Measurements from ENCODE around the gene GIPC2. TPM values are rescaled to one million over a fixed set of nuclear protein-coding genes. Genes with fewer than 3 reads are reported as not detected.

The GIPC2 gene
- total and polyA plus RNA-seq, 9 of the 15 experiments (the other 6 are each of a cell fraction or from before 2014, with no cell fraction given), result 0.01 to 0.05 (median 0.04) TPM; not detected in 3

DNA sequence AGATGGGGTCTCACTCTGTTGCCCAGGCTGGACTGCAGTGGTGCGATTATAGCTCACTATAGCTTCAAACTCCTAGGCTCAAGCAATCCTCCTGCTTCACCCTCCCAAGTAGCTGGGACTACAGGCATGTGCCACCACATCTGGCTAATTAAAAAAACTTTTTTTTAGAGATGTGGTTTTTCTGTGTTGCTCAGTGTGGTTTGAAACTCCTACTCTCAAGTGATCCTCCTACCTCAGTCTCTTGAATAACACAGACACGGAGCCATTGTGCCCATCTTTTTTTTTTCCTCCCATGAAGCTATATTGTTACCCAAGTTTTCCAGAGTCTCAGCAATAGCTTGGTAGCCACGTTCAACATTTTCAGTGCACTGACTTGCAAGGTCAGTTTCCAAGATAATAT is 2.7 kb downstream of the GIPC2 start:
- Histone ChIP-seq H3K27me3 (ENCODE audit: control insufficient read depth in 2 of 2, insufficient read depth in 2 of 2, low read length in 2 of 2) (no peaks in the 10 kb centered on the region), H3K79me2 (ENCODE audit: control insufficient read depth, insufficient read depth, low read length) (no peaks in the 10 kb centered on the region), H3K4me1 (replicated peaks in 1 of 2; ENCODE audit: control insufficient read depth in 2 of 2, insufficient read depth in 2 of 2, low read length in 2 of 2) (peaks cover 0 to 14% of the 10 kb centered on the region in 2 experiments; a peak in 3 of 5 replicates), H3K4me3 (no peak overlapping the region), H3K9me1 (ENCODE audit: control insufficient read depth, insufficient read depth, low read length) (no peaks in the 10 kb centered on the region), H3K36me3 (ENCODE audit: control insufficient read depth, insufficient read depth, low read length) (no peaks in the 10 kb centered on the region), H3K9ac (ENCODE audit: insufficient read depth in 1 of 2, low read depth in 2 of 2, low read length in 2 of 2) (no peak overlapping the region), H4K20me1 (replicated peaks; ENCODE audit: control insufficient read depth, insufficient read depth, low read length) (no peaks in the 10 kb centered on the region), H3K4me2 (ENCODE audit: insufficient read depth, low read length) (no peak overlapping the region), H3K27ac (ENCODE audit: extremely low read depth, low read depth, low read length) (no peak overlapping the region), H2AFZ (ENCODE audit: low read depth, low read length) (peak overlapping the region; percentile 58; the same call in 1 of the 2 replicates), H3K9me3 (replicated peaks; ENCODE audit: control insufficient read depth, insufficient read depth, low read depth, low read length) (0 out of 2 replicates have a peak, but pooled peaks cover 1% of the 10 kb centered on the region)
- no peak for FAIRE-seq
- POLR2A ChIA-PET, result interaction anchor here (0.6 to 1.8 kb wide), 2 partner anchors 14 to 27 kb away, joined by 3 to 5 read pairs; no protein-coding TSS in a partner anchor
- WGBS (ENCODE audit: insufficient coverage, low coverage, missing lambda C conversion rate), result 22% methylated on average over 3 of the region's 3 CpGs
- no peak for ATAC-seq
- CTCF ChIA-PET (ENCODE audit: low intra/inter-chr PET ratio), result no interaction called here
- BruUV-seq (replicated peaks), result no TSS peak
- intact Hi-C loops (cut with micrococcal nuclease), result no loop called here
- TF ChIP-seq HNRNPL (IDR thresholded peaks at IDR 0.05; ENCODE audit: low read depth, low read length), result no peak
- TF ChIP-seq ZNF121 (CRISPR knock-in tag; conservative IDR thresholded peaks at IDR 0.05), result 0 out of 2 replicates have a peak, but pooled peaks have one; percentile 11
- TF ChIP-seq, protein P1, sequence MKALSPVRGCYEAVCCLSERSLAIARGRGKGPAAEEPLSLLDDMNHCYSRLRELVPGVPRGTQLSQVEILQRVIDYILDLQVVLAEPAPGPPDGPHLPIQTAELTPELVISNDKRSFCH (CRISPR knock-in tag; IDR thresholded peaks at IDR 0.05), result no peak
- TF ChIP-seq, protein P1 (tag; IDR thresholded peaks at IDR 0.05), result no peak
- in situ Hi-C loops (cut with MboI), result no loop called here
- no peak for DNase-seq (ENCODE audit: extremely low read depth in 1 of 4, low spot score in 3 of 4)

DNA sequence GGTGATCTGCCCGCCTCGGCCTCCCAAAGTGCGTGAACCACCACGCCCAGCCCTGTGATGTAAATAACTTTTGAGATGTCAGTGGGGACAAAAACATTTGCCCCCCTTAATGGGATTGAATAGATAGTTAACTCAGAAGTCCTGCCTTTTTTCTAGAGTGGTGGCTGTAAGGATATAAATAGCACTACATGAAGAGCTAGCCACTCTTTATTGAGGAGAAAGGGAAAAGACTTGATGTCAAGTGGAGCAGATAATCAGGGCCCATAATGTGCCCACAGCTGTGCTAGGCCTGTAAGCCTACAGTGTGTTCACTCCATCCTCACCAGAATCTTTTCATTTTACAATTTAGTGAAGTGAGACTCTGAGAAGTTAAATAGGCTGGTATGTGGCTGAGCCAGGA is 3.6 kb downstream of the GIPC2 start:
- Histone ChIP-seq H4K20me1 (replicated peaks; ENCODE audit: control insufficient read depth, insufficient read depth, low read length) (no peaks in the 10 kb centered on the region), H2AFZ (ENCODE audit: low read depth, low read length) (no peak overlapping the region), H3K36me3 (ENCODE audit: control insufficient read depth, insufficient read depth, low read length) (no peaks in the 10 kb centered on the region), H3K9me1 (ENCODE audit: control insufficient read depth, insufficient read depth, low read length) (no peaks in the 10 kb centered on the region), H3K27ac (ENCODE audit: extremely low read depth, low read depth, low read length) (no peak overlapping the region), H3K9ac (ENCODE audit: insufficient read depth in 1 of 2, low read depth in 2 of 2, low read length in 2 of 2) (no peak overlapping the region), H3K9me3 (replicated peaks; ENCODE audit: control insufficient read depth, insufficient read depth, low read depth, low read length) (0 out of 2 replicates have a peak, but pooled peaks cover 1% of the 10 kb centered on the region), H3K4me3 (no peak overlapping the region), H3K27me3 (ENCODE audit: control insufficient read depth in 2 of 2, insufficient read depth in 2 of 2, low read length in 2 of 2) (no peaks in the 10 kb centered on the region), H3K4me1 (replicated peaks in 1 of 2; ENCODE audit: control insufficient read depth in 2 of 2, insufficient read depth in 2 of 2, low read length in 2 of 2) (peaks cover 0 to 10% of the 10 kb centered on the region in 2 experiments; a peak in 3 of 5 replicates), H3K79me2 (ENCODE audit: control insufficient read depth, insufficient read depth, low read length) (no peaks in the 10 kb centered on the region), H3K4me2 (ENCODE audit: insufficient read depth, low read length) (no peak overlapping the region)
- no peak for DNase-seq (ENCODE audit: extremely low read depth in 1 of 4, low spot score in 3 of 4)
- intact Hi-C loops (cut with micrococcal nuclease) (no loop called here), in situ Hi-C loops (cut with MboI) (no loop called here)
- no TSS peak for BruUV-seq (replicated peaks)
- TF ChIP-seq NCOA6 (IDR thresholded peaks at IDR 0.05) (no peak), ZNF785 (CRISPR knock-in tag; IDR thresholded peaks at IDR 0.05) (no peak), JUN (IDR thresholded peaks at IDR 0.05; ENCODE audit: borderline replicate concordance, low read depth, low read length) (no peak), JUN (CRISPR knock-in tag; IDR thresholded peaks at IDR 0.05; ENCODE audit: borderline replicate concordance) (no peak), FUS (optimal IDR thresholded peaks at IDR 0.05; ENCODE audit: low read depth, low read length) (no peak)
- TF ChIP-seq, protein P2, sequence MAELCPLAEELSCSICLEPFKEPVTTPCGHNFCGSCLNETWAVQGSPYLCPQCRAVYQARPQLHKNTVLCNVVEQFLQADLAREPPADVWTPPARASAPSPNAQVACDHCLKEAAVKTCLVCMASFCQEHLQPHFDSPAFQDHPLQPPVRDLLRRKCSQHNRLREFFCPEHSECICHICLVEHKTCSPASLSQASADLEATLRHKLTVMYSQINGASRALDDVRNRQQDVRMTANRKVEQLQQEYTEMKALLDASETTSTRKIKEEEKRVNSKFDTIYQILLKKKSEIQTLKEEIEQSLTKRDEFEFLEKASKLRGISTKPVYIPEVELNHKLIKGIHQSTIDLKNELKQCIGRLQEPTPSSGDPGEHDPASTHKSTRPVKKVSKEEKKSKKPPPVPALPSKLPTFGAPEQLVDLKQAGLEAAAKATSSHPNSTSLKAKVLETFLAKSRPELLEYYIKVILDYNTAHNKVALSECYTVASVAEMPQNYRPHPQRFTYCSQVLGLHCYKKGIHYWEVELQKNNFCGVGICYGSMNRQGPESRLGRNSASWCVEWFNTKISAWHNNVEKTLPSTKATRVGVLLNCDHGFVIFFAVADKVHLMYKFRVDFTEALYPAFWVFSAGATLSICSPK (IDR thresholded peaks at IDR 0.05; ENCODE audit: borderline replicate concordance), result no peak
- no peak for FAIRE-seq
- WGBS (ENCODE audit: insufficient coverage, low coverage, missing lambda C conversion rate), result 68% methylated on average over 4 of the region's 4 CpGs
- POLR2A ChIA-PET, result interaction anchor here (1.5 kb wide), 1 partner anchor 45 kb away, joined by 4 read pairs; no protein-coding TSS in a partner anchor
- CTCF ChIA-PET (ENCODE audit: low intra/inter-chr PET ratio), result no interaction called here
- ATAC-seq, result no peak

All from K562 (cell line).